PC-3 (cell line): ENCODE measurements around the gene PHACTR2.
"Not testable (repeated sequence)": the region's sequence is repeated elsewhere in the genome, so short reads cannot be mapped to it uniquely, and the experiment has no call there.

Experiments used
- EZH2phosphoT487 ChIP-seq: fragments of 300-600 bp; sonication (generic); IDR thresholded peaks from 2 replicates; pipeline ENCODE4 v1.6.1; 2018; ENCODE audit warnings: mild to moderate bottlenecking, antibody characterized with exemption, low read length, borderline replicate concordance
- TF ChIP-seq, protein P1 (sequence below): fragments of 300-600 bp; sonication (generic); conservative IDR thresholded peaks from 2 replicates; pipeline ENCODE4 v1.5.1; 2017; ENCODE audit warnings: antibody characterized with exemption, low read depth, mild to moderate bottlenecking, low read length

DNA sequence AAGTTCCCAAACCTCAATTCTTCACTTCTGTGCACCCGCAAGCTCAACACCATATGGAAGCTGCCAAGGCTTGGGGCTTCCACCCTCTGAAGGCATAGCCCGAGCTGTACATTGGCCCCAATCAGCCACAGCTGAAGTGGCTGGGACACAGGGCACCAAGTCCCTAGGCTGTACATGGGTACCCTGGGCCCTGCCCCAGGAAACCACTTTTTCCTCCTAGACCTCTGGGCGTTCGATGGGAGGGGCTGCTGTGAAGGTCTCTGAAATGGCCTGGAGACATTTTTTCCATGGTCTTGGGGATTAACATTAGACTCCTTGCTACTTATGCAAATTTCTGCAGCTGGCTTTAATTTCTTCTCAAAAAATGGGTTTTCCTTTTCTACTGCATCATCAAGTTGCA lies 195.8 kb downstream of the PHACTR2 start:
- TF ChIP-seq, protein P1, sequence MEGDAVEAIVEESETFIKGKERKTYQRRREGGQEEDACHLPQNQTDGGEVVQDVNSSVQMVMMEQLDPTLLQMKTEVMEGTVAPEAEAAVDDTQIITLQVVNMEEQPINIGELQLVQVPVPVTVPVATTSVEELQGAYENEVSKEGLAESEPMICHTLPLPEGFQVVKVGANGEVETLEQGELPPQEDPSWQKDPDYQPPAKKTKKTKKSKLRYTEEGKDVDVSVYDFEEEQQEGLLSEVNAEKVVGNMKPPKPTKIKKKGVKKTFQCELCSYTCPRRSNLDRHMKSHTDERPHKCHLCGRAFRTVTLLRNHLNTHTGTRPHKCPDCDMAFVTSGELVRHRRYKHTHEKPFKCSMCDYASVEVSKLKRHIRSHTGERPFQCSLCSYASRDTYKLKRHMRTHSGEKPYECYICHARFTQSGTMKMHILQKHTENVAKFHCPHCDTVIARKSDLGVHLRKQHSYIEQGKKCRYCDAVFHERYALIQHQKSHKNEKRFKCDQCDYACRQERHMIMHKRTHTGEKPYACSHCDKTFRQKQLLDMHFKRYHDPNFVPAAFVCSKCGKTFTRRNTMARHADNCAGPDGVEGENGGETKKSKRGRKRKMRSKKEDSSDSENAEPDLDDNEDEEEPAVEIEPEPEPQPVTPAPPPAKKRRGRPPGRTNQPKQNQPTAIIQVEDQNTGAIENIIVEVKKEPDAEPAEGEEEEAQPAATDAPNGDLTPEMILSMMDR = not testable (repeated sequence)
- TF ChIP-seq EZH2phosphoT487 = not testable (repeated sequence)
